Liver (tissue), 3 donors: ENCODE data around the gene MSMB.

ENCODE experiments used
- CTCF ChIP-seq: fragments of 150-350 bp; IDR thresholded peaks from 2 replicates; pipeline ENCODE4 v1.5.1; 2017; ENCODE audit warnings: improper control_type of control experiment, low read depth, low read length; ENCODE audit not compliant: missing input control
- HNF4A ChIP-seq, 2 donors: conservative IDR thresholded peaks; 2 replicates each; pipeline ENCODE4 v1.6.1; 2016; ENCODE audit warnings: antibody characterized with exemption in 2 of 2, mild to moderate bottlenecking in 2 of 2
- JUND ChIP-seq, 2 donors: IDR thresholded peaks; 2 replicates each; pipeline ENCODE4 v1.6.1; 2016; ENCODE audit warnings: antibody characterized with exemption in 2 of 2
- REST ChIP-seq: IDR thresholded peaks from 2 replicates; pipeline ENCODE4 v1.6.1; 2016; ENCODE audit warnings: antibody characterized with exemption, mild to moderate bottlenecking
- TAF1 ChIP-seq: conservative IDR thresholded peaks from 2 replicates; pipeline ENCODE4 v1.6.1; 2016; ENCODE audit warnings: antibody characterized with exemption, mild to moderate bottlenecking
- donor health status: healthy.
- donor health status: healthy.

- TF ChIP-seq CTCF: no peak
- TF ChIP-seq HNF4A (conservative IDR thresholded peaks at IDR 0.05): no peak
- TF ChIP-seq JUND (IDR thresholded peaks at IDR 0.05): no peak
- no peak for TF ChIP-seq REST
- TF ChIP-seq TAF1: no peak
These were observed 6.8 kb upstream of the MSMB start for GRCh38 chr10:46052791-46053375.
